Measurements from ENCODE around the gene FRMD4A. TPM values are rescaled to one million over a fixed set of nuclear protein-coding genes. Genes with fewer than 3 reads are reported as not detected.

FRMD4A gene
- total and polyA plus RNA-seq, 10 of the 15 experiments (the other 5 are each of a cell fraction or from before 2014, with no cell fraction given), result 17.8 to 75.2 (median 39.1) TPM

DNA sequence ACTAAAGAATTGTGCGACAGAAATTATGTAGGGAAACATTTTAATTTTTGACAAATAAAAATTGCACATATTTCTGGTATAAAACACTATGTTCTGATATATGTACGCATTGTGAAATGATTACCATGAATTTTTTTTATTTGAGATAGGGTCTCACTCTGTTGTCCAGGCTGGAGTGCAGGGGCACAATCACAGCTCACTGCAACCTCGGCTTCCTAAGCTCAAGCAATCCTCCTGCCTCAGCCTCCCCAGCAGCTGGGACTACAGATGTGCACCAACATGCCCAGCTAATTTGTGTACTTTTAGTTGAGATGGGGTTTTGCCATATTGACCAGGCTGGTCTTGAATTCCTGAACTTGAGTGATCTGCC lies 149.2 kb downstream of the FRMD4A start (continued):
- TF ChIP-seq, protein P1, sequence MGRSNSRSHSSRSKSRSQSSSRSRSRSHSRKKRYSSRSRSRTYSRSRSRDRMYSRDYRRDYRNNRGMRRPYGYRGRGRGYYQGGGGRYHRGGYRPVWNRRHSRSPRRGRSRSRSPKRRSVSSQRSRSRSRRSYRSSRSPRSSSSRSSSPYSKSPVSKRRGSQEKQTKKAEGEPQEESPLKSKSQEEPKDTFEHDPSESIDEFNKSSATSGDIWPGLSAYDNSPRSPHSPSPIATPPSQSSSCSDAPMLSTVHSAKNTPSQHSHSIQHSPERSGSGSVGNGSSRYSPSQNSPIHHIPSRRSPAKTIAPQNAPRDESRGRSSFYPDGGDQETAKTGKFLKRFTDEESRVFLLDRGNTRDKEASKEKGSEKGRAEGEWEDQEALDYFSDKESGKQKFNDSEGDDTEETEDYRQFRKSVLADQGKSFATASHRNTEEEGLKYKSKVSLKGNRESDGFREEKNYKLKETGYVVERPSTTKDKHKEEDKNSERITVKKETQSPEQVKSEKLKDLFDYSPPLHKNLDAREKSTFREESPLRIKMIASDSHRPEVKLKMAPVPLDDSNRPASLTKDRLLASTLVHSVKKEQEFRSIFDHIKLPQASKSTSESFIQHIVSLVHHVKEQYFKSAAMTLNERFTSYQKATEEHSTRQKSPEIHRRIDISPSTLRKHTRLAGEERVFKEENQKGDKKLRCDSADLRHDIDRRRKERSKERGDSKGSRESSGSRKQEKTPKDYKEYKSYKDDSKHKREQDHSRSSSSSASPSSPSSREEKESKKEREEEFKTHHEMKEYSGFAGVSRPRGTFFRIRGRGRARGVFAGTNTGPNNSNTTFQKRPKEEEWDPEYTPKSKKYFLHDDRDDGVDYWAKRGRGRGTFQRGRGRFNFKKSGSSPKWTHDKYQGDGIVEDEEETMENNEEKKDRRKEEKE (IDR thresholded peaks at IDR 0.05), result no peak
- TF ChIP-seq SREBF1 (IDR thresholded peaks at IDR 0.05; ENCODE audit: low read length) (no peak), TCF3 (IDR thresholded peaks at IDR 0.05; ENCODE audit: borderline replicate concordance, insufficient read depth, low read depth, low read length) (no peak), BMI1 (IDR thresholded peaks at IDR 0.05; ENCODE audit: borderline replicate concordance) (no peak)

DNA sequence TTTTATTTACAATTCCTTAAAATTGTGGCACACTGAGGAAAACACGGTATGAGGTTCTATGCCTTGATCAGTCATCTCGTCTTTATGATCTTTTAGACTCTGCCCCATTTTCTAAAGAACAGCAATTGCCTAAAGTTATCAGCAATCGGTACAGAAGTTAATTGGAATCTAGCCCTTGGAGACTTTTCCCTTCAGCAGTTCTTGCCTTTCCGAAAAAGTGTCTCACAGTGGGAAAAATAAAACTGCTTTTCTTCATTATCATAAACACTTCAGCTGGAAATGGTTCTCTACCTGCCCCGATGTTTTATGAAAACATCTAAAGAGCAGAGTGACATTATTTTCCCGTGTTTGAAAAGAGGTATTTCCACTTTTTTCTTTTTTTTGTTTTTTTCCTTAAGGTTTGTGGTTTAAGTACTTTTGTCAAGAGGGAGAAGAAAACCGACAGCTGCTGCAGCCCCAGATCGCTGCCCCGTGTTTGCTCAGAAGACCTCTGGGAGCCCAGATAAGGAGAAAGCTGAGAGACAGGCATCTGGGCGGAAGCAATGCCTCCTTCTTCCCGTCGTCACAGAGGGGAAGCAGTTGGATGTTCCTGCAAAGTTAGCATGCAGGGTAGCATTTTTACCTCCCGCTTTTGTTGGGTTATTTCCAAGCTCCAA lies 149.7 kb downstream of the FRMD4A start:
- BruUV-seq (replicated peaks), result no TSS peak
- Histone ChIP-seq H3K4me2 (ENCODE audit: control insufficient read depth, insufficient read depth) (no peak overlapping the region), H2AFZ (ENCODE audit: control insufficient read depth, low read depth, low read length) (no peak overlapping the region)
- TF ChIP-seq CREM (IDR thresholded peaks at IDR 0.05; ENCODE audit: low read depth), result no peak
- no peak for TF ChIP-seq LARP7 (IDR thresholded peaks at IDR 0.05)
- TF ChIP-seq, protein P2, sequence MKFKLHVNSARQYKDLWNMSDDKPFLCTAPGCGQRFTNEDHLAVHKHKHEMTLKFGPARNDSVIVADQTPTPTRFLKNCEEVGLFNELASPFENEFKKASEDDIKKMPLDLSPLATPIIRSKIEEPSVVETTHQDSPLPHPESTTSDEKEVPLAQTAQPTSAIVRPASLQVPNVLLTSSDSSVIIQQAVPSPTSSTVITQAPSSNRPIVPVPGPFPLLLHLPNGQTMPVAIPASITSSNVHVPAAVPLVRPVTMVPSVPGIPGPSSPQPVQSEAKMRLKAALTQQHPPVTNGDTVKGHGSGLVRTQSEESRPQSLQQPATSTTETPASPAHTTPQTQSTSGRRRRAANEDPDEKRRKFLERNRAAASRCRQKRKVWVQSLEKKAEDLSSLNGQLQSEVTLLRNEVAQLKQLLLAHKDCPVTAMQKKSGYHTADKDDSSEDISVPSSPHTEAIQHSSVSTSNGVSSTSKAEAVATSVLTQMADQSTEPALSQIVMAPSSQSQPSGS (IDR thresholded peaks at IDR 0.05; ENCODE audit: low read length), result no peak
- TF ChIP-seq, protein P3, sequence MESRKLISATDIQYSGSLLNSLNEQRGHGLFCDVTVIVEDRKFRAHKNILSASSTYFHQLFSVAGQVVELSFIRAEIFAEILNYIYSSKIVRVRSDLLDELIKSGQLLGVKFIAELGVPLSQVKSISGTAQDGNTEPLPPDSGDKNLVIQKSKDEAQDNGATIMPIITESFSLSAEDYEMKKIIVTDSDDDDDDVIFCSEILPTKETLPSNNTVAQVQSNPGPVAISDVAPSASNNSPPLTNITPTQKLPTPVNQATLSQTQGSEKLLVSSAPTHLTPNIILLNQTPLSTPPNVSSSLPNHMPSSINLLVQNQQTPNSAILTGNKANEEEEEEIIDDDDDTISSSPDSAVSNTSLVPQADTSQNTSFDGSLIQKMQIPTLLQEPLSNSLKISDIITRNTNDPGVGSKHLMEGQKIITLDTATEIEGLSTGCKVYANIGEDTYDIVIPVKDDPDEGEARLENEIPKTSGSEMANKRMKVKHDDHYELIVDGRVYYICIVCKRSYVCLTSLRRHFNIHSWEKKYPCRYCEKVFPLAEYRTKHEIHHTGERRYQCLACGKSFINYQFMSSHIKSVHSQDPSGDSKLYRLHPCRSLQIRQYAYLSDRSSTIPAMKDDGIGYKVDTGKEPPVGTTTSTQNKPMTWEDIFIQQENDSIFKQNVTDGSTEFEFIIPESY (IDR thresholded peaks at IDR 0.05), result no peak
- no peak for TF ChIP-seq RCOR1 (conservative IDR thresholded peaks at IDR 0.05; ENCODE audit: low read depth, low read length)
- no peak for TF ChIP-seq ZNF217 (IDR thresholded peaks at IDR 0.05)
- no peak for TF ChIP-seq EP300 (IDR thresholded peaks at IDR 0.05; ENCODE audit: borderline replicate concordance in 1 of 2, control insufficient read depth in 1 of 2, low read depth in 2 of 2, low read length in 2 of 2)
- no peak for TF ChIP-seq FOS (IDR thresholded peaks at IDR 0.05; ENCODE audit: borderline replicate concordance, extremely low read depth, insufficient read length)
- no peak for TF ChIP-seq CBX3 (IDR thresholded peaks at IDR 0.05; ENCODE audit: borderline replicate concordance, low read depth)

More for the DNA sequence above, 149.7 kb downstream of the FRMD4A start:
- H3K36me3 ChIP-seq (ENCODE audit: control insufficient read depth in 2 of 2, insufficient read depth in 2 of 2, low read length in 1 of 2), result no peaks in the 10 kb centered on the region
- 21% methylated on average over 13 of the region's 13 CpGs for WGBS (ENCODE audit: insufficient coverage, insufficient replicate concordance, low lambda C conversion rate, missing lambda C conversion rate)
- RAD21 ChIA-PET (ENCODE audit: unreplicated experiment), result no interaction called here
- ATAC-seq (no peak), DNase-seq (ENCODE audit: low read depth, low spot score) (no peak), FAIRE-seq (no peak)
- H3K9me3 ChIP-seq (replicated peaks; ENCODE audit: control insufficient read depth, insufficient read depth, low read length), result peaks cover 3% of the 10 kb centered on the region; the same call in 1 of the 3 replicates
- H3K27me3 ChIP-seq (replicated peaks in 1 of 2; ENCODE audit: control insufficient read depth in 2 of 2, insufficient read depth in 2 of 2, low read length in 1 of 2), result peaks cover 2 to 3% of the 10 kb centered on the region in 2 experiments; a peak in 3 of 4 replicates
- peaks cover 10% of the 10 kb centered on the region for H3K4me1 ChIP-seq (ENCODE audit: control insufficient read depth, insufficient read depth, low read length)
- no peak overlapping the region for H3K9ac ChIP-seq (ENCODE audit: control insufficient read depth, insufficient read depth, low read length)
- no peaks in the 10 kb centered on the region for H4K20me1 ChIP-seq (ENCODE audit: control insufficient read depth, insufficient read depth)
- POLR2A ChIA-PET, result no interaction called here
- CTCF ChIA-PET, result interaction anchor here (0.9 to 10.2 kb wide), 2 partner anchors 16 to 568 kb away, joined by 5 to 91 read pairs; no protein-coding TSS in a partner anchor
- in situ Hi-C loops (cut with MboI) (no loop called here), intact Hi-C loops (cut with micrococcal nuclease; ENCODE audit: unreplicated experiment) (loop anchor here (10.0 kb wide), 1 partner anchor 256 kb away; no protein-coding TSS in a partner anchor)
- no peaks in the 10 kb centered on the region for H3K79me2 ChIP-seq (ENCODE audit: control insufficient read depth, insufficient read depth, low read length)
- no peak overlapping the region for H3K27ac ChIP-seq (ENCODE audit: control insufficient read depth, insufficient read depth)
- SMC1A ChIA-PET (ENCODE audit: uncharacterized antibody, unreplicated experiment), result interaction anchor here (0.8 to 1.1 kb wide), 2 partner anchors 12 to 16 kb away, joined by 3 read pairs; no protein-coding TSS in a partner anchor
- H3K4me3 ChIP-seq, result no peak overlapping the region

Data from GM12878 (cell line).